ENCODE measurements around the gene UTRN. TPM values are rescaled to one million over a fixed set of nuclear protein-coding genes. Genes with fewer than 3 reads are reported as not detected.

UTRN gene
- 229 and 250 TPM in 2 replicates for total RNA-seq

GRCh38 chr6:144284783-144285547 lies at the start of gene UTRN:
Gene UTRN, plus strand, starts transcription at chr6:144285335. Its CDS starts 6,494 bp downstream, at chr6:144291829.
- DNase-seq (ENCODE audit: low read depth, low spot score): no peak

GRCh38 chr6:144244688-144245087 lies 40.4 kb upstream of the UTRN start:
- DNase-seq (ENCODE audit: low read depth, low spot score): no peak

GRCh38 chr6:144246988-144247387 lies 38.1 kb upstream of the UTRN start:
- DNase-seq (ENCODE audit: low read depth, low spot score): no peak

- DNase-seq (ENCODE audit: low read depth, low spot score): no peak
These were observed 37.1 kb upstream of the UTRN start for GRCh38 chr6:144248003-144248402.

GRCh38 chr6:144248476-144249301 lies 36.4 kb upstream of the UTRN start:
- DNase-seq (ENCODE audit: low read depth, low spot score): no peak

DNA sequence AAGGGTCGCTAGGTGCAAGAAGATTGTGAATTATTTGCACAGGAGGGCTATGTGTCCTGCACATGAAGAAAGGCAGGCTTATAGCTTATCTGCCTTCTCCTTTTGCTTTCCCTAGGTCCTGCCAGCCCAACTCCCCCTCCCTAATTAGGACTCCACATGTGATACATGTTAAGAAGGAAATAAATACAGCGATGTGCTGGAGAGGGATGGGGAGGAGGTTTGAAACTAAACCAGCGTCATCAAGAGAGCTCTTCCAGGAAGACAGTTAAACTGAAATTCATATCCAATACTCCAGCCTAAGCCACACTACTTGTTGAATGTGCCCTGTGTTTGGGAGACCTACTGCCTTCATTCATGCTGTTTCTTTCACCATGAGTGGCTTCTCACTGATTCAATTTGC lies 34.9 kb upstream of the UTRN start:
- DNase-seq (ENCODE audit: low read depth, low spot score): no peak

DNA sequence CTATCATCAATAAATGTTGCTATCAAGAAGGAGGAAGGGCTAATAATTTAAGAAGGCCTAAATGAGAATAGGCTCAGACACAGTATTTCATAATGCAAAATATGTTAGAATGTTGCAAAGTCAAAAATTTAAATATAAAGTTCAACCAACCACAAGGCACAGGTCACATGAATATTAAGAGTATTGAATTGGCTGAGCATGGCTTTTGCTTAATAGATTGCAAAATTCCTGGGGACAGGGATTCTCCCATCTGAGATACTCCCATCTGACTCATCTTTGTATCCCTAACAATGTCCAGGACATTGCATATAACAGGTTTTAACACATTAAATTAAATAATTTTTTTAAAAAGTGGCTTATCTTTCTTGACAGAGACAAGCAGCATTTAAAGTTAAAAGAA lies 32.9 kb upstream of the UTRN start:
- no peak for DNase-seq (ENCODE audit: low read depth, low spot score)

GRCh38 chr6:144259986-144260385 lies 25.1 kb upstream of the UTRN start:
- DNase-seq (ENCODE audit: low read depth, low spot score): no peak

- DNase-seq (ENCODE audit: low read depth, low spot score): no peak
These were observed 22.4 kb upstream of the UTRN start for GRCh38 chr6:144262470-144263369.

DNA sequence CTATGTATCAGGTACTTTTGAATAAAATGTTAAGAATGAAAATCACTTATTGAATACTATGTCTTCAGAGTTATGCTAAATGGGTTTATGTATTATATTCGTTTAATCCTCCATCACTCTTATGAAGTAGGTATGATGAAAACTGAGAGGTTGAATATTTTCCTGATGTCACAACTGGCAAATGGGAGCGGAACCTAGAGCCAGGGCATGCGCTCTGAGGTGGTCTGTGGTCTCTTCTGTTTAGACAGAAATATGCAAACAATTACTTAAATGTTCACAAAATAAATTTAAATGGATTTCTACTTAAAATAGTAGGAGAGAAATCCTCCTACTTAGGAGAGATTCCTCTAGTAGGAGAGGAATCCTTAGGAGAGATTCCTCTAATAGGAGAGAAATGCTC lies 21.3 kb upstream of the UTRN start:
- no peak for DNase-seq (ENCODE audit: low read depth, low spot score)

GRCh38 chr6:144264270-144265060 lies 20.7 kb upstream of the UTRN start:
- peak; percentile 75 for DNase-seq (ENCODE audit: low read depth, low spot score)

- no peak for DNase-seq (ENCODE audit: low read depth, low spot score)
These were observed 20.1 kb upstream of the UTRN start for GRCh38 chr6:144265061-144265357.

DNA sequence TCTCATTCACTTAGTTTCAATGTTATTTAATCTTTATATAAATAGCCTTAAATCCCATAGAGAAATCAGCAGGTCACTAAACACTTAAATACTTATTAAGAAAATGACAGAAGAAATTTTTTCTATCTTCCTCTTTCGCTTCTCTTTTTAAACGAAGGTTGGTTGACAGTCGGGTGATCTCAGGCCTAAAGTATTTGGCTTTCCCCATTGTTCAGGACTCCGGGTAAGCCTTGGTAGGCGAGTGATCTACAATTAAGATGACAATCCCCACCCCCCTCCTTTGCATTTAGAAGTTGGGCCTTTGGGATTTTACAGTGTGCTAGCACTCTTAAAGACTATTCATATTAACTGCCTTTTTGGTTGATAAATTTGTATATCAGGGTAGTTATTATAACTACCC lies 19.7 kb upstream of the UTRN start:
- peak; percentile 61 for DNase-seq (ENCODE audit: low read depth, low spot score)

- no peak for DNase-seq (ENCODE audit: low read depth, low spot score)
These were observed 19.0 kb upstream of the UTRN start for GRCh38 chr6:144266091-144266649.

GRCh38 chr6:144268794-144269349 lies 16.3 kb upstream of the UTRN start:
- no peak for DNase-seq (ENCODE audit: low read depth, low spot score)

DNA sequence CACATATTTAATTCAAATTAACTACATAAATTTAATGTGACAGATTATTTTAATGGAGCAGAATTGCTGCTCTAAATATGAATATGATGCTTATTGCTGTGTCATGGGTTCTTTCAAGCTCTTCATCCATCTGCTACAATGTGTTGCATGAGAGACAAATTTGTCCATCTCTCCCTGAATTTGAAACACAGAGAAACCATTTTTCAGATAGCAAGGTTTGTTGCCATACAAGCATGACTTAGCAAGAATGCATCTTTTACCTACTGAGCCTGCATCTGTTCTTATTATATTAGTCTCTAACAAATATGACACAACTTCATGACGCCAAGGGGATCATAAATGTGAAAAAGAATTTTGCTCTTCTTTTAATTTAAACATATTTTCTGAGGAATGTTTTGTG lies 8.0 kb upstream of the UTRN start:
- DNase-seq (ENCODE audit: low read depth, low spot score): no peak

DNA sequence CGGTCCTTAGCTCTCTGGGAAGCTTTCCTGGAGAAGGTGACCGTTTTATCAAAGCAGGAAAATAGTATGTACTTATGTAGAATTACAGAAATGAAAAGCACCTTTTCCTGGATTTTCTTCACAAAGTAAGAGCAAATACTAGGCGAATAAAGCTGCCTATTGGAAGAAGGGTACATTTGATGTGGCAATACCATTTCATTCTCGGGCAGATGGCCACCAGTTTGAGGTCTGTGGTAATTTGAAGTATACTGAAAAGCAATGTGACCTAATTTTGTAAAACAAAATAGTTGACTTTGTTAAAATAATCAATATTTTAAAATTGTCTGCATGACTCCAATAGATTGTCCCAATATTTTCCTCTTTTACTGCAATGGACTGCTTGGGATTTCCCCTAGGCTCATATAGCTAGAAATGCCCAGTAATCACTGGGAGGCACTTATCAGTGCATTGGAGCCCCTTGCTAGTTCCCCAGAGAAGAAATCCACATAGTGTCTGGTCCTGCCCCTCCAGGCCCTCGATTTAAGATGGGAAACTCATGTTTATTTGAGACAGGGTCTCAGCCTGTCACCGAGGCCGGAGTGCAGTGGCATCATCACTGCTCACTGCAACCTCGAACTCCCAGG lies 7.4 kb upstream of the UTRN start:
- DNase-seq (ENCODE audit: low read depth, low spot score): no peak

DNA sequence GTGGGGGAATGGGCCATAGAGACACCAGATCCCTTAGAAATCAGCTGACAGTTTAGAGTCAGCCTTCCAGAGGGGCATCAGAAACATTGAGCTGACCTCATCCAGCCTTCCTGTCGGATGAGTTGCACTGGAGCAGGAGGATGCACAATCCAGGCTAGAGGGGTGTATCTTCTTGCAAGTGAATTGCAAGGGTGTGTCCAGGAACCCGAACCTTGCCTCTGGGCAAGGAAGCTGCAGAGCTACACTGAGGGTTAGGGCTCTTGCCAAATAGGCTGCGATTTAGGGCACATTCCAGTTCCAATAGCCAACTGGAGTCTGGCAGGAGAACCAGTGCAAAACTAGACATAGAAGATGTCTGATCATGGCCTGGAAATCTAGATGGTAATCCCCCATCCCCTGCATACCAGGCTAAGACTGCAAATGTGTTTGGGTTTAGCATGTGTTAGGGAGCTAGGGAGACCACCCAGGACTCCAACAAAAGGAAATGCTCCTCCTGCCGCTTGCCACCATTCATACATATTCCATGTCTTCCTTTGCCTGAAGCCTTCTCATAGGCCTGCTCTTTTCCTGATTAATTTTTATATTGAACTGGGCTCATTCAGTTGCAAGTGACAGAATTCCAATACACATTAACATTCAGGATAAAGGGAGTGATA lies 6.3 kb upstream of the UTRN start:
- DNase-seq (ENCODE audit: low read depth, low spot score): no peak

GRCh38 chr6:144279484-144280150 lies 5.5 kb upstream of the UTRN start:
- no peak for DNase-seq (ENCODE audit: low read depth, low spot score)

Data from pulmonary artery endothelial cell (primary cell).